ENCODE results near the gene TXNL1.

Gene TXNL1

GRCh38 chr18:56565046-56565445 is 73.3 kb downstream of the TXNL1 start:
- Mint-ChIP-seq H3K27me3 (ENCODE audit: low read depth) (peaks cover 5% of the 10 kb centered on the region), H3K27ac (peak overlapping the region; percentile 41 to 70 (median 67)), H3K4me3 (no peak overlapping the region), H3K4me1 (peaks cover 34% of the 10 kb centered on the region), H3K9me3 (no peaks in the 10 kb centered on the region), H3K36me3 (ENCODE audit: low read depth) (no peaks in the 10 kb centered on the region)
- TF ChIP-seq CTCF (IDR thresholded peaks at IDR 0.05; ENCODE audit: unreplicated experiment in 3 of 3): no peak

- H3K4me3 Mint-ChIP-seq: no peak overlapping the region
- peak overlapping the region; percentile 29 to 62 (median 60) for H3K27ac Mint-ChIP-seq
- peak in 1 of 3 experiments; percentile 38 for TF ChIP-seq CTCF (IDR thresholded peaks at IDR 0.05; ENCODE audit: unreplicated experiment in 3 of 3)
- H3K4me1 Mint-ChIP-seq: peaks cover 34% of the 10 kb centered on the region
- peaks cover 4% of the 10 kb centered on the region for H3K27me3 Mint-ChIP-seq (ENCODE audit: low read depth)
- H3K36me3 Mint-ChIP-seq (ENCODE audit: low read depth): no peaks in the 10 kb centered on the region
- H3K9me3 Mint-ChIP-seq: no peaks in the 10 kb centered on the region
These were observed 74.8 kb downstream of the TXNL1 start for GRCh38 chr18:56563568-56563967.

- TF ChIP-seq CTCF (IDR thresholded peaks at IDR 0.05; ENCODE audit: unreplicated experiment in 3 of 3): no peak
- Mint-ChIP-seq H3K4me3 (no peak overlapping the region), H3K9me3 (no peaks in the 10 kb centered on the region), H3K27ac (no peak overlapping the region), H3K4me1 (peaks cover 34% of the 10 kb centered on the region), H3K36me3 (ENCODE audit: low read depth) (no peaks in the 10 kb centered on the region), H3K27me3 (ENCODE audit: low read depth) (peaks cover 6% of the 10 kb centered on the region)
These were observed 75.9 kb downstream of the TXNL1 start for GRCh38 chr18:56562479-56562878.

- no peaks in the 10 kb centered on the region for H3K36me3 Mint-ChIP-seq (ENCODE audit: low read depth)
- no peak overlapping the region for H3K27ac Mint-ChIP-seq
- H3K9me3 Mint-ChIP-seq: no peaks in the 10 kb centered on the region
- no peak overlapping the region for H3K4me3 Mint-ChIP-seq
- H3K4me1 Mint-ChIP-seq: peaks cover 28% of the 10 kb centered on the region
- H3K27me3 Mint-ChIP-seq (ENCODE audit: low read depth): peaks cover 6% of the 10 kb centered on the region
- TF ChIP-seq CTCF (IDR thresholded peaks at IDR 0.05; ENCODE audit: unreplicated experiment in 3 of 3): no peak
These were observed 77.4 kb downstream of the TXNL1 start for GRCh38 chr18:56560992-56561391.

- no peaks in the 10 kb centered on the region for H3K9me3 Mint-ChIP-seq
- H3K36me3 Mint-ChIP-seq (ENCODE audit: low read depth): no peaks in the 10 kb centered on the region
- peaks cover 12% of the 10 kb centered on the region for H3K4me1 Mint-ChIP-seq
- no peak overlapping the region for H3K4me3 Mint-ChIP-seq
- H3K27me3 Mint-ChIP-seq (ENCODE audit: low read depth): peaks cover 9% of the 10 kb centered on the region
- TF ChIP-seq CTCF (IDR thresholded peaks at IDR 0.05; ENCODE audit: unreplicated experiment in 3 of 3): no peak
- H3K27ac Mint-ChIP-seq: no peak overlapping the region
These were observed 79.3 kb downstream of the TXNL1 start for GRCh38 chr18:56559044-56559443.

GRCh38 chr18:56556907-56557306 is 81.5 kb downstream of the TXNL1 start:
- Mint-ChIP-seq H3K27ac (no peak overlapping the region), H3K27me3 (ENCODE audit: low read depth) (peaks cover 9% of the 10 kb centered on the region), H3K36me3 (ENCODE audit: low read depth) (no peaks in the 10 kb centered on the region), H3K4me3 (no peak overlapping the region), H3K4me1 (no peaks in the 10 kb centered on the region), H3K9me3 (no peaks in the 10 kb centered on the region)
- no peak for TF ChIP-seq CTCF (IDR thresholded peaks at IDR 0.05; ENCODE audit: unreplicated experiment in 3 of 3)
